ENCODE measurements around the gene TXNDC11.
A peak's percentile ranks its signal among the peaks of the same experiment; 100 is the strongest.

The TXNDC11 gene

GRCh38 chr16:11662582-11662981, 80.1 kb downstream of the TXNDC11 start:
- DNase-seq, result no peak
- Mint-ChIP-seq H3K27me3 (no peaks in the 10 kb centered on the region), H3K4me1 (peaks cover 35% of the 10 kb centered on the region), H3K27ac (no peak overlapping the region), H3K36me3 (ENCODE audit: low read depth) (no peaks in the 10 kb centered on the region), H3K4me3 (no peak overlapping the region), H3K9me3 (no peaks in the 10 kb centered on the region)
- no peak for ATAC-seq

- Mint-ChIP-seq H3K27ac (no peak overlapping the region), H3K4me1 (peaks cover 21% of the 10 kb centered on the region), H3K4me3 (no peak overlapping the region), H3K27me3 (no peaks in the 10 kb centered on the region), H3K9me3 (no peaks in the 10 kb centered on the region), H3K36me3 (ENCODE audit: low read depth) (no peaks in the 10 kb centered on the region)
- no peak for ATAC-seq
- DNase-seq, result no peak
Observed at GRCh38 chr16:11660565-11660964, 82.1 kb downstream of the TXNDC11 start.

GRCh38 chr16:11658896-11659708, 83.6 kb downstream of the TXNDC11 start:
- no peak overlapping the region for H3K27ac Mint-ChIP-seq
- peaks cover 12% of the 10 kb centered on the region for H3K4me1 Mint-ChIP-seq
- no peaks in the 10 kb centered on the region for H3K27me3 Mint-ChIP-seq
- ATAC-seq (no peak), DNase-seq (no peak)
- no peaks in the 10 kb centered on the region for H3K36me3 Mint-ChIP-seq (ENCODE audit: low read depth)
- H3K9me3 Mint-ChIP-seq, result no peaks in the 10 kb centered on the region
- no peak overlapping the region for H3K4me3 Mint-ChIP-seq

GRCh38 chr16:11657556-11657955, 85.1 kb downstream of the TXNDC11 start:
- Mint-ChIP-seq H3K27me3 (no peaks in the 10 kb centered on the region), H3K4me3 (no peak overlapping the region), H3K27ac (no peak overlapping the region), H3K9me3 (no peaks in the 10 kb centered on the region), H3K36me3 (ENCODE audit: low read depth) (no peaks in the 10 kb centered on the region), H3K4me1 (peaks cover 6% of the 10 kb centered on the region)
- DNase-seq (no peak), ATAC-seq (no peak)

GRCh38 chr16:11655655-11656054, 87.0 kb downstream of the TXNDC11 start:
- ATAC-seq, result no peak

GRCh38 chr16:11651796-11652195, 90.9 kb downstream of the TXNDC11 start:
- Mint-ChIP-seq H3K36me3 (ENCODE audit: low read depth) (no peaks in the 10 kb centered on the region), H3K4me1 (peaks cover 6% of the 10 kb centered on the region), H3K27me3 (no peaks in the 10 kb centered on the region), H3K27ac (no peak overlapping the region), H3K9me3 (no peaks in the 10 kb centered on the region), H3K4me3 (no peak overlapping the region)
- ATAC-seq (no peak), DNase-seq (no peak)

More at GRCh38 chr16:11655655-11656054, 87.0 kb downstream of the TXNDC11 start:
- no peak for DNase-seq
- no peak overlapping the region for H3K4me3 Mint-ChIP-seq
- H3K36me3 Mint-ChIP-seq (ENCODE audit: low read depth), result no peaks in the 10 kb centered on the region
- H3K27me3 Mint-ChIP-seq, result no peaks in the 10 kb centered on the region
- H3K9me3 Mint-ChIP-seq, result no peaks in the 10 kb centered on the region
- H3K27ac Mint-ChIP-seq, result no peak overlapping the region
- H3K4me1 Mint-ChIP-seq, result peaks cover 6% of the 10 kb centered on the region

GRCh38 chr16:11650641-11651591, 91.7 kb downstream of the TXNDC11 start:
- no peak overlapping the region for H3K27ac Mint-ChIP-seq
- DNase-seq (no peak), ATAC-seq (no peak)
- peaks cover 6% of the 10 kb centered on the region for H3K4me1 Mint-ChIP-seq
- no peak overlapping the region for H3K4me3 Mint-ChIP-seq
- H3K36me3 Mint-ChIP-seq (ENCODE audit: low read depth), result no peaks in the 10 kb centered on the region
- no peaks in the 10 kb centered on the region for H3K9me3 Mint-ChIP-seq
- no peaks in the 10 kb centered on the region for H3K27me3 Mint-ChIP-seq

GRCh38 chr16:11649276-11649675, 93.4 kb downstream of the TXNDC11 start:
- DNase-seq (no peak), ATAC-seq (no peak)
- Mint-ChIP-seq H3K4me1 (peaks cover 3% of the 10 kb centered on the region), H3K27ac (no peak overlapping the region), H3K4me3 (no peak overlapping the region), H3K36me3 (ENCODE audit: low read depth) (no peaks in the 10 kb centered on the region), H3K27me3 (no peaks in the 10 kb centered on the region), H3K9me3 (no peaks in the 10 kb centered on the region)

- H3K36me3 Mint-ChIP-seq (ENCODE audit: low read depth), result no peaks in the 10 kb centered on the region
Observed at GRCh38 chr16:11642765-11643116, 99.9 kb downstream of the TXNDC11 start.

GRCh38 chr16:11640987-11641817, 101.5 kb downstream of the TXNDC11 start:
- no peaks in the 10 kb centered on the region for H3K36me3 Mint-ChIP-seq (ENCODE audit: low read depth)
- H3K9me3 Mint-ChIP-seq, result no peaks in the 10 kb centered on the region
- peak; percentile 24 for ATAC-seq
- H3K4me3 Mint-ChIP-seq, result no peak overlapping the region
- H3K27ac Mint-ChIP-seq, result no peak overlapping the region
- no peak for DNase-seq
- H3K4me1 Mint-ChIP-seq, result peaks cover 8% of the 10 kb centered on the region
- no peaks in the 10 kb centered on the region for H3K27me3 Mint-ChIP-seq

More at GRCh38 chr16:11642765-11643116, 99.9 kb downstream of the TXNDC11 start:
- no peak overlapping the region for H3K4me3 Mint-ChIP-seq
- DNase-seq (no peak), ATAC-seq (no peak)
- no peaks in the 10 kb centered on the region for H3K9me3 Mint-ChIP-seq
- H3K27me3 Mint-ChIP-seq, result no peaks in the 10 kb centered on the region
- H3K4me1 Mint-ChIP-seq, result peaks cover 8% of the 10 kb centered on the region
- H3K27ac Mint-ChIP-seq, result no peak overlapping the region

- Mint-ChIP-seq H3K4me3 (no peak overlapping the region), H3K27me3 (no peaks in the 10 kb centered on the region), H3K27ac (no peak overlapping the region), H3K9me3 (no peaks in the 10 kb centered on the region), H3K4me1 (peaks cover 10% of the 10 kb centered on the region), H3K36me3 (ENCODE audit: low read depth) (no peaks in the 10 kb centered on the region)
- DNase-seq (no peak), ATAC-seq (no peak)
Observed at GRCh38 chr16:11639925-11640899, 102.4 kb downstream of the TXNDC11 start.

GRCh38 chr16:11639008-11639562, 103.6 kb downstream of the TXNDC11 start:
- Mint-ChIP-seq H3K36me3 (ENCODE audit: low read depth) (no peaks in the 10 kb centered on the region), H3K27ac (no peak overlapping the region), H3K4me3 (no peak overlapping the region), H3K27me3 (no peaks in the 10 kb centered on the region), H3K9me3 (no peaks in the 10 kb centered on the region), H3K4me1 (peaks cover 15% of the 10 kb centered on the region)
- ATAC-seq (no peak), DNase-seq (no peak)

GRCh38 chr16:11638140-11638539, 104.5 kb downstream of the TXNDC11 start:
- Mint-ChIP-seq H3K4me1 (peaks cover 15% of the 10 kb centered on the region), H3K27ac (no peak overlapping the region), H3K27me3 (no peaks in the 10 kb centered on the region), H3K9me3 (no peaks in the 10 kb centered on the region), H3K4me3 (no peak overlapping the region), H3K36me3 (ENCODE audit: low read depth) (no peaks in the 10 kb centered on the region)
- DNase-seq (no peak), ATAC-seq (no peak)
